ENCODE measurements around the gene PROKR1.

- no peak for TF ChIP-seq EZH2 (IDR thresholded peaks at IDR 0.05; ENCODE audit: borderline replicate concordance, low read depth, low read length, severe bottlenecking)
- TF ChIP-seq, protein P1, sequence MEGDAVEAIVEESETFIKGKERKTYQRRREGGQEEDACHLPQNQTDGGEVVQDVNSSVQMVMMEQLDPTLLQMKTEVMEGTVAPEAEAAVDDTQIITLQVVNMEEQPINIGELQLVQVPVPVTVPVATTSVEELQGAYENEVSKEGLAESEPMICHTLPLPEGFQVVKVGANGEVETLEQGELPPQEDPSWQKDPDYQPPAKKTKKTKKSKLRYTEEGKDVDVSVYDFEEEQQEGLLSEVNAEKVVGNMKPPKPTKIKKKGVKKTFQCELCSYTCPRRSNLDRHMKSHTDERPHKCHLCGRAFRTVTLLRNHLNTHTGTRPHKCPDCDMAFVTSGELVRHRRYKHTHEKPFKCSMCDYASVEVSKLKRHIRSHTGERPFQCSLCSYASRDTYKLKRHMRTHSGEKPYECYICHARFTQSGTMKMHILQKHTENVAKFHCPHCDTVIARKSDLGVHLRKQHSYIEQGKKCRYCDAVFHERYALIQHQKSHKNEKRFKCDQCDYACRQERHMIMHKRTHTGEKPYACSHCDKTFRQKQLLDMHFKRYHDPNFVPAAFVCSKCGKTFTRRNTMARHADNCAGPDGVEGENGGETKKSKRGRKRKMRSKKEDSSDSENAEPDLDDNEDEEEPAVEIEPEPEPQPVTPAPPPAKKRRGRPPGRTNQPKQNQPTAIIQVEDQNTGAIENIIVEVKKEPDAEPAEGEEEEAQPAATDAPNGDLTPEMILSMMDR (IDR thresholded peaks at IDR 0.05; ENCODE audit: borderline replicate concordance, extremely low read depth, low read length, poor library complexity, severe bottlenecking), result no peak
Observed at GRCh38 chr2:68632021-68632420, 11.4 kb upstream of the PROKR1 start.
